Measurements from ENCODE around the gene DUSP5.
A peak's percentile ranks its signal among the peaks of the same experiment; 100 is the strongest.

Gene DUSP5

GRCh38 chr10:110488940-110489339 is 8.8 kb upstream of the DUSP5 start:
- DNase-seq (ENCODE audit: low read depth): no peak
- H3K4me3 ChIP-seq (ENCODE audit: control insufficient read depth, low read depth, low read length): no peak overlapping the region
- TF ChIP-seq CTCF (conservative IDR thresholded peaks at IDR 0.05; ENCODE audit: control insufficient read depth, insufficient read depth, low read depth, low read length): no peak

- no peak overlapping the region for H3K4me3 ChIP-seq (ENCODE audit: control insufficient read depth, low read depth, low read length)
- TF ChIP-seq CTCF (conservative IDR thresholded peaks at IDR 0.05; ENCODE audit: control insufficient read depth, insufficient read depth, low read depth, low read length): no peak
- no peak for DNase-seq (ENCODE audit: low read depth)
Observed at GRCh38 chr10:110490640-110491039, 7.1 kb upstream of the DUSP5 start.

GRCh38 chr10:110491346-110491745 is 6.4 kb upstream of the DUSP5 start:
- DNase-seq (ENCODE audit: low read depth): peak; percentile 42
- H3K4me3 ChIP-seq (ENCODE audit: control insufficient read depth, low read depth, low read length): no peak overlapping the region
- TF ChIP-seq CTCF (conservative IDR thresholded peaks at IDR 0.05; ENCODE audit: control insufficient read depth, insufficient read depth, low read depth, low read length): no peak

GRCh38 chr10:110492069-110492822 is 5.5 kb upstream of the DUSP5 start:
- TF ChIP-seq CTCF (conservative IDR thresholded peaks at IDR 0.05; ENCODE audit: control insufficient read depth, insufficient read depth, low read depth, low read length): no peak
- DNase-seq (ENCODE audit: low read depth): peak; percentile 21
- H3K4me3 ChIP-seq (ENCODE audit: control insufficient read depth, low read depth, low read length): no peak overlapping the region

GRCh38 chr10:110493832-110494426 is 3.8 kb upstream of the DUSP5 start:
- TF ChIP-seq CTCF (conservative IDR thresholded peaks at IDR 0.05; ENCODE audit: control insufficient read depth, insufficient read depth, low read depth, low read length): no peak
- DNase-seq (ENCODE audit: low read depth): peak; percentile 29
- H3K4me3 ChIP-seq (ENCODE audit: control insufficient read depth, low read depth, low read length): no peak overlapping the region

GRCh38 chr10:110494532-110494931 is 3.2 kb upstream of the DUSP5 start:
- H3K4me3 ChIP-seq (ENCODE audit: control insufficient read depth, low read depth, low read length): no peak overlapping the region

More at GRCh38 chr10:110494532-110494931, 3.2 kb upstream of the DUSP5 start:
- no peak for TF ChIP-seq CTCF (conservative IDR thresholded peaks at IDR 0.05; ENCODE audit: control insufficient read depth, insufficient read depth, low read depth, low read length)
- peak; percentile 53 for DNase-seq (ENCODE audit: low read depth)

All from fibroblast of mammary gland (primary cell).